Ovary (tissue), 9 donors: ENCODE results near the gene EXOC2. TPM values are rescaled to one million over a fixed set of nuclear protein-coding genes. Genes with fewer than 3 reads are reported as not detected.

Experiments
- DNase-seq, 5 donors: peaks; one replicate each; pipeline ENCODE4 v3.0.0-alpha.2; 2019 to 2020
- H3K27ac ChIP-seq, 2 donors: fragments of 200-600 bp; one replicate each; pipeline versions ENCODE4 v1.5.1 to v1.8.0; 2019 to 2022
- H3K27me3 ChIP-seq: fragments of 200-600 bp; one replicate; pipeline ENCODE4 v1.8.0; 2022
- H3K36me3 ChIP-seq: fragments of 200-600 bp; sonication (generic); one replicate; pipeline ENCODE4 v1.5.1; 2019
- H3K4me1 ChIP-seq: one replicate; pipeline ENCODE4 v1.8.1; 2013; ENCODE audit warnings: mild to moderate bottlenecking, moderate library complexity; ENCODE audit not compliant: insufficient read depth
- H3K4me3 ChIP-seq: fragments of 200-600 bp; sonication (generic); one replicate; pipeline ENCODE4 v1.5.1; 2017
- H3K9me3 ChIP-seq, 2 donors: fragments of 200-600 bp in 1 of 2; sonication (generic) in 1 of 2; one replicate each; pipeline versions ENCODE4 v1.5.1 to v1.8.1; 2013 to 2019; ENCODE audit warnings: mild to moderate bottlenecking in 1 of 2, moderate library complexity in 1 of 2
- EP300 ChIP-seq: sonication (generic); formaldehyde crosslinking; IDR thresholded peaks from one replicate; pipeline ENCODE4 v1.6.1; 2017; ENCODE audit warnings: antibody characterized with exemption
- POLR2A ChIP-seq: fragments of 450-650 bp; IDR thresholded peaks from one replicate; pipeline ENCODE4 v1.6.1; 2017; ENCODE audit warnings: antibody characterized with exemption, mild to moderate bottlenecking, moderate library complexity
- WGBS, 3 donors: extraction: QIAGEN DNeasy Blood & Tissue Kit in 1 of 3; methylation state at CpG; one replicate each; pipeline versions ENCODE4 v1.1.5 to v1.1.7; 2013 to 2017; 5-methylcytosine and 5-hydroxymethylcytosine counted together
- intact Hi-C, 4 donors: fragments of 100-400 bp; cut with DNase I; formaldehyde crosslinking; loops; one replicate each; pipeline versions ENCODE4 v1.11.0 to v1.15.1; 2022 to 2023
- polyA plus RNA-seq, 2 donors: library from polyadenylated mRNA; stranded (reverse); fragments of 200-250 nt in 1 of 2; fragments of 350-450 nt in 1 of 2; fragmentation: Illumina TruSeq in 1 of 2; extraction: RNeasy Lipid Tissue Mini Kit (QIAGEN cat#74804) in 1 of 2; gene quantifications; one replicate each; pipeline ENCODE4 v1.2.3, GENCODE V29; 2013 to 2014
- total RNA-seq, 7 donors: library from RNA; depleted of rRNA in 2 of 7; stranded (reverse); fragments of >200 nt in 2 of 7; fragmentation: NEBNext Ultra II Directional in 3 of 7; extraction: Animal tissue kit (Norgen Biotek cat#: 25700) in 3 of 7; gene quantifications; one replicate each; pipeline versions ENCODE4 v1.1.0 to v1.2.4, GENCODE V29; 2016 to 2023
- TF ChIP-seq, protein P1 (sequence below), 3 donors: fragments of 450-650 bp in 2 of 3; fragments of 200-600 bp in 1 of 3; IDR thresholded peaks; one replicate each; pipeline versions ENCODE4 v1.5.1 to v1.8.0; 2016 to 2022; ENCODE audit warnings: antibody characterized with exemption in 3 of 3, mild to moderate bottlenecking in 1 of 3
- donor health status: DM: no; HTN: no; CAD: no; lungs with moderate emphysema.
- donor health status: DM: no; HTN: no; CAD: no.
- donor health status: Bipolar disorder and iron deficiency.
- donor health status: DM: yes; HTN: yes; CAD: no.
- donor health status: DM: no; HTN: no; CAD: no.
- donor health status: DM: yes; HTN: yes; CAD: no.

The EXOC2 gene
- total and polyA plus RNA-seq, 9 donors: 7.5 to 17.3 (median 14.2) TPM

DNA sequence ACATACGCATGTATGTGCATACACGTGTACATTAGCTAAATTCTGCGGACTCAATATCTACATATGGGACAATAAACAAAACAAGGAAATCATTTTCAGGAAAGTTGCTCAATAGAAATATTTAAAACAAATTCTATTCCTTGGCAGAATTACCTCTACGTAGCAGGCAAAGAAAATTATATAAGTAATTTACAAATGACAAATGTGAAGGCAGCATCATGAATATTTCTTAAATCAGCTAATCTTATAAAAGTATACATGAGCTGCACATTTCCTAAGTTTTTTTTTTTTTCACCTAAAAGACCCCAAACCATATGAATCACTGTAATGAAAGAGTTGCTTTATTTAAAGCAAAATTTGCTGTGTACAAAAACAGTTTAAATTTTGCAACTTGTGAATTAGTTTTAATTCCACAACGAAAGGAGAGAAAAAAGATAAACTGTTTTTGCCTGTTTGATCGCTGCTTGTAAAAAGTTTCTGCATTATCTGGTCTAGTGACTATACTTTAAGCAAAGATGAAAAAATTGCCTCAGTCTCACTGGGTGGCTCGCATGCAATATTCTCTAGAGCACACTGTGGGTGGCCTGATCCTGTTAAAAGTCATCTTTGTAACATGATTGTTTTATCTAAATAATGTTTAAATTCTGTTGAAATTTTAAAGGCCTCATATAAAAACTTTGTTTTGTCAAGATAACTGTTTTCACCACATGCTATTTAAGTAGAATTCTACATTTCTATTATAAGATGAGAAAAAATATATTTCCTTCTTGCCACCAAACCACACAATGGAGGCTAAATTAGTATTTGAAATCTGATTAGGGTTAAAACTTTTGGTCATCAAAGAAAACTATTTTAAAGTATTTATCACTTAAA, 93.1 kb downstream of the EXOC2 start:
- no peak overlapping the region for H3K4me3 ChIP-seq
- DNase-seq: no peak
- TF ChIP-seq, protein P1, sequence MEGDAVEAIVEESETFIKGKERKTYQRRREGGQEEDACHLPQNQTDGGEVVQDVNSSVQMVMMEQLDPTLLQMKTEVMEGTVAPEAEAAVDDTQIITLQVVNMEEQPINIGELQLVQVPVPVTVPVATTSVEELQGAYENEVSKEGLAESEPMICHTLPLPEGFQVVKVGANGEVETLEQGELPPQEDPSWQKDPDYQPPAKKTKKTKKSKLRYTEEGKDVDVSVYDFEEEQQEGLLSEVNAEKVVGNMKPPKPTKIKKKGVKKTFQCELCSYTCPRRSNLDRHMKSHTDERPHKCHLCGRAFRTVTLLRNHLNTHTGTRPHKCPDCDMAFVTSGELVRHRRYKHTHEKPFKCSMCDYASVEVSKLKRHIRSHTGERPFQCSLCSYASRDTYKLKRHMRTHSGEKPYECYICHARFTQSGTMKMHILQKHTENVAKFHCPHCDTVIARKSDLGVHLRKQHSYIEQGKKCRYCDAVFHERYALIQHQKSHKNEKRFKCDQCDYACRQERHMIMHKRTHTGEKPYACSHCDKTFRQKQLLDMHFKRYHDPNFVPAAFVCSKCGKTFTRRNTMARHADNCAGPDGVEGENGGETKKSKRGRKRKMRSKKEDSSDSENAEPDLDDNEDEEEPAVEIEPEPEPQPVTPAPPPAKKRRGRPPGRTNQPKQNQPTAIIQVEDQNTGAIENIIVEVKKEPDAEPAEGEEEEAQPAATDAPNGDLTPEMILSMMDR (IDR thresholded peaks at IDR 0.05): no peak
- no peak for TF ChIP-seq EP300
- WGBS, 3 donors: 76 to 83% (median 82%) methylated on average over 7 of the region's 7 CpGs
- no peaks in the 10 kb centered on the region for H3K27me3 ChIP-seq
- H3K9me3 ChIP-seq: no peaks in the 10 kb centered on the region
- H3K4me1 ChIP-seq: no peaks in the 10 kb centered on the region
- no peaks in the 10 kb centered on the region for H3K36me3 ChIP-seq
- intact Hi-C loops: loop anchor here in 3 of 4 donors (10.0 kb wide), 1 partner anchor 795 kb away; no protein-coding TSS in a partner anchor
- H3K27ac ChIP-seq: no peak overlapping the region

- Histone ChIP-seq H3K9me3 (no peaks in the 10 kb centered on the region), H3K27me3 (no peaks in the 10 kb centered on the region), H3K4me1 (no peaks in the 10 kb centered on the region), H3K36me3 (no peaks in the 10 kb centered on the region), H3K4me3 (no peak overlapping the region), H3K27ac (no peak overlapping the region)
- DNase-seq: no peak
- intact Hi-C loops: loop anchor here (5.0 to 10.0 kb wide), 2 partner anchors 801 to 803 kb away; no protein-coding TSS in a partner anchor
- WGBS, 3 donors: 58 to 82% (median 64%) methylated on average over 2 of the region's 2 CpGs
- no peak for TF ChIP-seq EP300
- TF ChIP-seq, protein P1 (IDR thresholded peaks at IDR 0.05): no peak
- TF ChIP-seq POLR2A: no peak
These were observed 99.1 kb downstream of the EXOC2 start for GRCh38 chr6:593907-594212.

DNA sequence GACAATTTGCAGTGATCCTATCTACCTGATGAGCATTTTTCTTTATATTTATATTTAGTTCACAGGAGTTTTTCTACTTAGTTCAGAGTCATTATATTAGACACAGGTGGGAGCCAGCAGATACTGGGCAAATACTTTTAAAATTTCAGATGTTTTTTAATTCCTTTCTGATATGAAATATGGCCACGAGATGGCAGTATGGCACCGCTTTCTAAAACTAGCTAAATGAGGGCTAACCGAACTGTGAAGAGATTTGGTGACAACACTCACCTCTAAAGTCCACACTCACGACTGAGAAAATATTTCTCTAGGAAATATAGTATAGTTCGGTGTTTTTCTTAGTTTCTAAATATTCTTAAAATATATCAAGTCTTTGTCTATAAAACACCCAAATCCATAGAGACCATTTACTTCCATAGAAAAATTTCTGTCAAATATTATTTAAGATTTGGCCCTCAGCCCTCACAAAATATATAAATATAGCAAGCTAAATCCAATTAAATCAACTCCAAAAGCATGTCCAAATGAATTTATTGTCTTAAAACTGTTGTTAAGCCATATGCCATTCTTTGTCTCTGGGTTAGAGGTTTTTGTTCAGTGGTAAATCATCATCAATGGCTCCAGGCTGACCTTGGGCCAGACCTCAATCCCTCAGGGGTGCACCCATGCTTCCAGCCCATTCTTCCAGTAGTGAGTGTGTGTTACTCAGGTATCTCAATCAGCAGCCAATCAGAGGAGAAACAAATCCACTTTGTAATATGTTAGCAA, 99.6 kb downstream of the EXOC2 start:
- no peak for TF ChIP-seq POLR2A
- TF ChIP-seq, protein P1 (IDR thresholded peaks at IDR 0.05): peak; percentile 38 to 62 (median 58)
- Histone ChIP-seq H3K27ac (no peak overlapping the region), H3K4me3 (no peak overlapping the region), H3K27me3 (no peaks in the 10 kb centered on the region), H3K9me3 (no peaks in the 10 kb centered on the region), H3K36me3 (no peaks in the 10 kb centered on the region), H3K4me1 (no peaks in the 10 kb centered on the region)
- WGBS, 3 donors: 4 to 6% (median 5%) methylated on average over 5 of the region's 5 CpGs
- intact Hi-C loops: loop anchor here (5.0 to 10.0 kb wide), 2 partner anchors 801 to 804 kb away; no protein-coding TSS in a partner anchor
- DNase-seq: peak in 4 of 5 donors; percentile 37 to 64 (median 50)

DNA sequence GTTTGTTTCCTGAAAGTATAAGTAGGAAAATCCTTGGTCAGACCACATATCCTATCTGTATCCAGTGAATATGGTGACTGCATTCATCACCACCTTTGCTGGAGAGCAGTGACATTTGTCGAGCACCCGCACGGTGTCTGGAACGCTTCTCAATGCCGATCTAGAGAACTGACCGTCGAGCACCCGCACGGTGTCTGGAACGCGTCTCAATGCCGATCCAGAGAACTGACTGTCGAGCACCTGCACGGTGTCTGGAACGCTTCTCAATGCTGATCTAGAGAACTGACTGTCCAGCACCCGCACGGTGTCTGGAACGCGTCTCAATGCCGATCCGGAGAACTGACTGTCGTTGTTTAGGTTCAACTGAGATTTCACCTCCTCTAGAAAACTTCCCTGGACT, 103.8 kb downstream of the EXOC2 start:
- H3K27ac ChIP-seq: no peak overlapping the region
- DNase-seq: no peak
- no peaks in the 10 kb centered on the region for H3K27me3 ChIP-seq
- intact Hi-C loops: no loop called here
- H3K4me3 ChIP-seq: no peak overlapping the region
- no peaks in the 10 kb centered on the region for H3K9me3 ChIP-seq
- no peaks in the 10 kb centered on the region for H3K36me3 ChIP-seq
- 92 to 94% (median 93%) methylated on average over 22 of the region's 22 CpGs for WGBS, 3 donors
- no peak for TF ChIP-seq POLR2A
- no peak for TF ChIP-seq EP300
- TF ChIP-seq, protein P1 (IDR thresholded peaks at IDR 0.05): no peak
- H3K4me1 ChIP-seq: no peaks in the 10 kb centered on the region
